ENCODE results near the gene ARL5B. TPM values are rescaled to one million over a fixed set of nuclear protein-coding genes. Genes with fewer than 3 reads are reported as not detected.

The ARL5B gene
- total and polyA plus RNA-seq, 2 of the 8 experiments (the other 6 are each of a cell fraction or from before 2014, with no cell fraction given) = 8.4 to 52.1 TPM

- Histone ChIP-seq H2BK15ac (ENCODE audit: low read length) (no peak overlapping the region), H3K36me3 (ENCODE audit: control insufficient read depth in 2 of 4, insufficient read depth in 4 of 4, low read length in 3 of 4) (no peaks in the 10 kb centered on the region), H2BK12ac (ENCODE audit: low read depth, low read length) (no peak overlapping the region), H3K23ac (ENCODE audit: insufficient read length) (no peak overlapping the region), H3K4me3 (ENCODE audit: extremely low read depth in 1 of 4, insufficient read depth in 2 of 4, low read depth in 3 of 4, low read length in 4 of 4) (no peak overlapping the region), H3K14ac (ENCODE audit: insufficient read length) (no peak overlapping the region), H2BK20ac (ENCODE audit: low read length) (no peak overlapping the region), H3K79me1 (ENCODE audit: low read depth, low read length) (no peaks in the 10 kb centered on the region), H3K9me3 (ENCODE audit: insufficient read depth in 2 of 2, low read depth in 1 of 2, low read length in 1 of 2) (no peaks in the 10 kb centered on the region), H2BK120ac (replicated peaks; ENCODE audit: low read depth, low read length) (no peak overlapping the region), H3K79me2 (ENCODE audit: control insufficient read depth in 1 of 2, insufficient read depth in 2 of 2, low read length in 2 of 2) (no peaks in the 10 kb centered on the region), H2AFZ (ENCODE audit: low read length) (no peak overlapping the region), H3K4ac (replicated peaks; ENCODE audit: insufficient read length, low read depth, low read length) (no peak overlapping the region), H3K4me2 (ENCODE audit: insufficient read depth in 1 of 2, low read depth in 2 of 2, low read length in 2 of 2) (no peak overlapping the region), H3K56ac (replicated peaks; ENCODE audit: insufficient read length, low read depth, low read length) (no peak overlapping the region), H3K27me3 (replicated peaks in 1 of 4; ENCODE audit: control insufficient read depth in 3 of 4, extremely low read depth in 1 of 4, insufficient read depth in 3 of 4, low read length in 3 of 4) (no peaks in the 10 kb centered on the region), H4K8ac (ENCODE audit: extremely low read depth, insufficient read depth, low read length) (no peak overlapping the region), H4K91ac (replicated peaks; ENCODE audit: insufficient read length, low read length) (no peak overlapping the region), H3K23me2 (ENCODE audit: low read depth, low read length) (no peaks in the 10 kb centered on the region), H4K5ac (ENCODE audit: insufficient read length, low read depth, low read length) (no peak overlapping the region), H3K27ac (ENCODE audit: low read depth, low read length) (no peak overlapping the region), H2BK5ac (ENCODE audit: low read depth, low read length) (no peak overlapping the region), H3K9ac (replicated peaks in 1 of 4; ENCODE audit: extremely low read depth in 1 of 4, low read depth in 3 of 4, low read length in 3 of 4) (no peak overlapping the region), H3K4me1 (replicated peaks in 1 of 4; ENCODE audit: control insufficient read depth in 3 of 4, insufficient read depth in 4 of 4, low read length in 3 of 4) (no peaks in the 10 kb centered on the region), H2AK5ac (ENCODE audit: low read depth, low read length) (no peak overlapping the region), H4K20me1 (replicated peaks in 1 of 2; ENCODE audit: control insufficient read depth in 1 of 2, insufficient read depth in 2 of 2, low read length in 2 of 2) (no peaks in the 10 kb centered on the region), H3K18ac (ENCODE audit: extremely low read depth, low read length) (no peak overlapping the region)
- ChIA-PET CTCF (ENCODE audit: partially characterized antibody) (no interaction called here), POLR2A (ENCODE audit: partially characterized antibody) (no interaction called here)
- 89% methylated on average over 6 of the region's 6 CpGs; no CpG with 5 or more reads in 1 of the 2 experiments for WGBS, 2 experiments (ENCODE audit: extremely low coverage in 1 of 2, insufficient coverage in 1 of 2, insufficient read length in 1 of 2, insufficient replicate concordance in 2 of 2, low coverage in 1 of 2, low lambda C conversion rate in 2 of 2, missing lambda C conversion rate in 1 of 2)
- FAIRE-seq = no peak
- DNase-seq (ENCODE audit: low read depth in 1 of 2, low spot score in 2 of 2) = no peak
- TF ChIP-seq POU5F1 (IDR thresholded peaks at IDR 0.05; ENCODE audit: low read depth, low read length) = no peak
Measured at GRCh38 chr10:18713077-18713476, 53.8 kb downstream of the ARL5B start.

All from H1 (cell line).